Ecto neural progenitor cell (in vitro differentiated cells): Measurements from ENCODE around the gene HACD2.
A peak's percentile ranks its signal among the peaks of the same experiment; 100 is the strongest.

Source experiments
- DNase-seq: peaks from one replicate; pipeline ENCODE4 v3.0.0-alpha.2; 2018; ENCODE audit warnings: low spot score

The HACD2 gene

GRCh38 chr3:123481722-123482457 is 103.0 kb downstream of the HACD2 start:
- DNase-seq, result no peak

- no peak for DNase-seq
Observed at GRCh38 chr3:123481071-123481470, 103.8 kb downstream of the HACD2 start.

- no peak for DNase-seq
Observed at GRCh38 chr3:123480428-123480827, 104.4 kb downstream of the HACD2 start.

GRCh38 chr3:123479891-123480290 is 105.0 kb downstream of the HACD2 start:
- DNase-seq, result no peak

GRCh38 chr3:123478314-123478713 is 106.5 kb downstream of the HACD2 start:
- DNase-seq, result no peak

GRCh38 chr3:123476967-123477750 is 107.7 kb downstream of the HACD2 start:
- no peak for DNase-seq

- no peak for DNase-seq
Observed at GRCh38 chr3:123475786-123476185, 109.1 kb downstream of the HACD2 start.

GRCh38 chr3:123471106-123471505 is 113.7 kb downstream of the HACD2 start:
- no peak for DNase-seq

- no peak for DNase-seq
Observed at GRCh38 chr3:123469323-123469995, 115.4 kb downstream of the HACD2 start.

- DNase-seq, result no peak
Observed at GRCh38 chr3:123467046-123467445, 117.8 kb downstream of the HACD2 start.

GRCh38 chr3:123464211-123464610 is 120.6 kb downstream of the HACD2 start:
- no peak for DNase-seq

GRCh38 chr3:123459862-123460261 is 125.0 kb downstream of the HACD2 start:
- DNase-seq, result peak; percentile 71

GRCh38 chr3:123458255-123458654 is 126.6 kb downstream of the HACD2 start:
- DNase-seq, result no peak

- no peak for DNase-seq
Observed at GRCh38 chr3:123457841-123458240, 127.0 kb downstream of the HACD2 start.

GRCh38 chr3:123453675-123454074 is 131.2 kb downstream of the HACD2 start:
- DNase-seq, result no peak

- no peak for DNase-seq
Observed at GRCh38 chr3:123451186-123451585, 133.7 kb downstream of the HACD2 start.

GRCh38 chr3:123449997-123450604 is 134.8 kb downstream of the HACD2 start:
- peak; percentile 75 for DNase-seq

GRCh38 chr3:123449102-123449996 is 135.5 kb downstream of the HACD2 start:
- DNase-seq, result peak; percentile 78

GRCh38 chr3:123448536-123449101 is 136.2 kb downstream of the HACD2 start, which contains the start of gene ADCY5:
Gene ADCY5 (minus strand): TSS chr3:123449090. CDS start chr3:123448545, 545 bp downstream.
- DNase-seq, result peak; percentile 65

GRCh38 chr3:123447749-123448517 is 136.9 kb downstream of the HACD2 start:
- peak; percentile 77 for DNase-seq
